Bronchial epithelial cell (primary cell): Measurements from ENCODE around the gene SRP68. TPM values are rescaled to one million over a fixed set of nuclear protein-coding genes. Genes with fewer than 3 reads are reported as not detected.

Experiments used
- DNase-seq: peaks from one replicate; pipeline ENCODE4 v3.0.0-alpha.2; 2010; ENCODE audit warnings: low read depth
- FAIRE-seq: peaks from 2 replicates; lab custom pipeline; 2011; peaks lifted over from hg19 to GRCh38; lab: Jason Lieb, UNC
- H3K27me3 ChIP-seq: 2 replicates; pipeline ENCODE4 v1.5.1; 2011; ENCODE audit warnings: low read length; ENCODE audit not compliant: control insufficient read depth, insufficient read depth
- H3K36me3 ChIP-seq: 2 replicates; pipeline ENCODE4 v1.5.1; 2011; ENCODE audit warnings: low read length; ENCODE audit not compliant: control insufficient read depth, insufficient read depth
- H3K4me3 ChIP-seq: 2 replicates; pipeline ENCODE4 v1.5.1; 2011; ENCODE audit warnings: mild to moderate bottlenecking, low read depth, low read length, control low read depth
- CTCF ChIP-seq: IDR thresholded peaks from 2 replicates; pipeline ENCODE4 v1.5.1; 2011; ENCODE audit warnings: mild to moderate bottlenecking, moderate library complexity, low read length, control low read depth, inconsistent platforms; ENCODE audit not compliant: insufficient read depth, severe bottlenecking
- total RNA-seq: library from RNA; depleted of rRNA; stranded (reverse); fragments of >200 nt; gene quantifications from 2 replicates; pipeline ENCODE4 v1.2.1, GENCODE V29; 2014

Gene SRP68
- total RNA-seq, 1 donor from 2014 or later = 42.9 TPM

GRCh38 chr17:76019833-76020467 lies 52.4 kb downstream of the SRP68 start:
- no peak for TF ChIP-seq CTCF
- Histone ChIP-seq H3K27me3 (no peaks in the 10 kb centered on the region), H3K36me3 (peaks cover 48% of the 10 kb centered on the region), H3K4me3 (no peak overlapping the region)
- DNase-seq (no peak), FAIRE-seq (no peak)

GRCh38 chr17:76018801-76019200 lies 53.5 kb downstream of the SRP68 start:
- H3K36me3 ChIP-seq = peaks cover 56% of the 10 kb centered on the region
- H3K27me3 ChIP-seq = no peaks in the 10 kb centered on the region
- DNase-seq (no peak), FAIRE-seq (no peak)
- H3K4me3 ChIP-seq = no peak overlapping the region
- TF ChIP-seq CTCF = no peak

GRCh38 chr17:76018340-76018680 lies 54.0 kb downstream of the SRP68 start:
- no peak for FAIRE-seq
- Histone ChIP-seq H3K27me3 (no peaks in the 10 kb centered on the region), H3K4me3 (no peak overlapping the region), H3K36me3 (peaks cover 56% of the 10 kb centered on the region)
- no peak for DNase-seq
- TF ChIP-seq CTCF = no peak

GRCh38 chr17:76017481-76018339 lies 54.6 kb downstream of the SRP68 start:
- Histone ChIP-seq H3K4me3 (no peak overlapping the region), H3K27me3 (no peaks in the 10 kb centered on the region), H3K36me3 (peaks cover 50% of the 10 kb centered on the region)
- DNase-seq (no peak), FAIRE-seq (no peak)
- TF ChIP-seq CTCF = no peak

- TF ChIP-seq CTCF = no peak
- Histone ChIP-seq H3K4me3 (no peak overlapping the region), H3K36me3 (peaks cover 60% of the 10 kb centered on the region), H3K27me3 (no peaks in the 10 kb centered on the region)
- no peak for DNase-seq
- no peak for FAIRE-seq
These were observed 57.4 kb downstream of the SRP68 start for GRCh38 chr17:76014925-76015261.
